ENCODE measurements around the gene LAIR1. TPM values are rescaled to one million over a fixed set of nuclear protein-coding genes. Genes with fewer than 3 reads are reported as not detected.

Gene LAIR1
- total RNA-seq, 1 experiment from 2014 or later: 0.37 TPM

- no peaks in the 10 kb centered on the region for H3K36me3 Mint-ChIP-seq
Measured at GRCh38 chr19:54310543-54310942, 54.2 kb downstream of the LAIR1 start.

GRCh38 chr19:54309811-54310210, 54.9 kb downstream of the LAIR1 start:
- no peaks in the 10 kb centered on the region for H3K4me1 Mint-ChIP-seq
- CTCF ChIA-PET: interaction anchor here (1.0 to 1.9 kb wide), 2 partner anchors 16 to 44 kb away, joined by 4 to 6 read pairs; no protein-coding TSS in a partner anchor
- DNase-seq (ENCODE audit: low spot score) (no peak), ATAC-seq (no peak)
- peaks cover 14% of the 10 kb centered on the region for H3K9me3 Mint-ChIP-seq
- H3K27ac Mint-ChIP-seq: no peak overlapping the region
- TF ChIP-seq MAX (CRISPR knock-in tag; IDR thresholded peaks at IDR 0.05) (no peak), ZNF138 (CRISPR knock-in tag; conservative IDR thresholded peaks at IDR 0.05) (no peak), RORB (CRISPR knock-in tag; IDR thresholded peaks at IDR 0.05) (no peak)
- no peak overlapping the region for H3K4me3 Mint-ChIP-seq
- POLR2A ChIA-PET: no interaction called here
- H3K27me3 Mint-ChIP-seq (ENCODE audit: low read depth): peaks cover 26% of the 10 kb centered on the region
- H3K36me3 Mint-ChIP-seq: no peaks in the 10 kb centered on the region

More at GRCh38 chr19:54310543-54310942, 54.2 kb downstream of the LAIR1 start:
- no peak overlapping the region for H3K4me3 Mint-ChIP-seq
- DNase-seq (ENCODE audit: low spot score) (no peak), ATAC-seq (no peak)
- H3K27ac Mint-ChIP-seq: no peak overlapping the region
- TF ChIP-seq FOXP1 (CRISPR knock-in tag; IDR thresholded peaks at IDR 0.05; ENCODE audit: borderline replicate concordance) (no peak), ZNF512 (CRISPR knock-in tag; IDR thresholded peaks at IDR 0.05; ENCODE audit: borderline replicate concordance) (no peak), MLX (CRISPR knock-in tag; IDR thresholded peaks at IDR 0.05) (no peak), GTF2I (CRISPR knock-in tag; conservative IDR thresholded peaks at IDR 0.05) (no peak), TP53 (CRISPR knock-in tag; IDR thresholded peaks at IDR 0.05) (no peak), CDX4 (CRISPR knock-in tag; IDR thresholded peaks at IDR 0.05; ENCODE audit: borderline replicate concordance) (no peak), NFE2L1 (CRISPR knock-in tag; IDR thresholded peaks at IDR 0.05) (no peak), SP1 (CRISPR knock-in tag; conservative IDR thresholded peaks at IDR 0.05) (no peak), TCF7 (CRISPR knock-in tag; IDR thresholded peaks at IDR 0.05; ENCODE audit: low read depth) (no peak), ZNF416 (CRISPR knock-in tag; IDR thresholded peaks at IDR 0.05) (no peak), ATF3 (CRISPR knock-in tag; conservative IDR thresholded peaks at IDR 0.05) (no peak), CBFB (CRISPR knock-in tag; IDR thresholded peaks at IDR 0.05; ENCODE audit: low read depth) (no peak), OVOL2 (CRISPR knock-in tag; IDR thresholded peaks at IDR 0.05; ENCODE audit: borderline replicate concordance) (no peak), ZNF232 (CRISPR knock-in tag; IDR thresholded peaks at IDR 0.05) (no peak), NR2C2 (CRISPR knock-in tag; IDR thresholded peaks at IDR 0.05) (no peak), MXD4 (CRISPR knock-in tag; IDR thresholded peaks at IDR 0.05; ENCODE audit: borderline replicate concordance) (no peak), E2F1 (CRISPR knock-in tag; IDR thresholded peaks at IDR 0.05) (no peak), ZNF219 (CRISPR knock-in tag; IDR thresholded peaks at IDR 0.05; ENCODE audit: borderline replicate concordance) (no peak), GRHL2 (CRISPR knock-in tag; IDR thresholded peaks at IDR 0.05; ENCODE audit: insufficient replicate concordance, severe bottlenecking) (no peak), HMGXB4 (CRISPR knock-in tag; IDR thresholded peaks at IDR 0.05) (no peak)
- peaks cover 26% of the 10 kb centered on the region for H3K27me3 Mint-ChIP-seq (ENCODE audit: low read depth)
- peaks cover 14% of the 10 kb centered on the region for H3K9me3 Mint-ChIP-seq
- ChIA-PET CTCF (interaction anchor here (0.7 to 1.9 kb wide), 3 partner anchors 15 to 1375 kb away, joined by 3 to 6 read pairs (median 4); no protein-coding TSS in a partner anchor), POLR2A (interaction anchor here (0.6 kb wide), 1 partner anchor 1324 kb away, joined by 4 read pairs; no protein-coding TSS in a partner anchor)
- H3K4me1 Mint-ChIP-seq: no peaks in the 10 kb centered on the region
